Tibial artery (tissue), 4 donors: ENCODE data around the gene KIAA0513.

Experiments used
- DNase-seq, 2 donors: peaks; one replicate each; pipeline ENCODE4 v3.0.0-alpha.2; 2019
- H3K27ac ChIP-seq, 2 donors: fragments of 200-600 bp; sonication (generic) in 1 of 2; 1 replicate in 1 of 2; 2 replicates in 1 of 2; pipeline ENCODE4 v1.5.1; 2018 to 2019; ENCODE audit warnings: mild to moderate bottlenecking in 1 of 2
- H3K27me3 ChIP-seq, 2 donors: fragments of 200-600 bp; sonication (generic) in 1 of 2; one replicate each; pipeline versions ENCODE4 v1.5.1 to v1.6.0; 2016 to 2019
- H3K36me3 ChIP-seq, 3 donors: fragments of 200-600 bp; sonication (generic) in 2 of 3; one replicate each; pipeline ENCODE4 v1.5.1; 2016 to 2019; ENCODE audit warnings: mild to moderate bottlenecking in 2 of 3
- H3K4me1 ChIP-seq, 4 donors: fragments of 200-600 bp; sonication (generic) in 2 of 4; 1 replicate in 3 of 4; 2 replicates in 1 of 4; pipeline ENCODE4 v1.5.1; 2016 to 2019
- H3K4me3 ChIP-seq, 2 donors: fragments of 200-600 bp; sonication (generic) in 1 of 2; 1 replicate in 1 of 2; 2 replicates in 1 of 2; pipeline ENCODE4 v1.5.1; 2018 to 2019; ENCODE audit warnings: mild to moderate bottlenecking in 2 of 2
- H3K9me3 ChIP-seq, 3 donors: fragments of 200-600 bp; sonication (generic) in 1 of 3; one replicate each; pipeline ENCODE4 v1.5.1; 2016 to 2019
- CTCF ChIP-seq, 2 experiments: fragments of 200-600 bp in 1 of 2; fragments of 450-650 bp in 1 of 2; IDR thresholded peaks; one replicate each; pipeline ENCODE4 v1.5.1; 2017 to 2019; ENCODE audit warnings: antibody characterized with exemption in 2 of 2, mild to moderate bottlenecking in 1 of 2, moderate library complexity in 1 of 2
- intact Hi-C: fragments of 100-400 bp; cut with DNase I; formaldehyde crosslinking; loops from one replicate; pipeline ENCODE4 v1.15.0; 2023; ENCODE audit warnings: low total_unique reads

KIAA0513 gene

DNA sequence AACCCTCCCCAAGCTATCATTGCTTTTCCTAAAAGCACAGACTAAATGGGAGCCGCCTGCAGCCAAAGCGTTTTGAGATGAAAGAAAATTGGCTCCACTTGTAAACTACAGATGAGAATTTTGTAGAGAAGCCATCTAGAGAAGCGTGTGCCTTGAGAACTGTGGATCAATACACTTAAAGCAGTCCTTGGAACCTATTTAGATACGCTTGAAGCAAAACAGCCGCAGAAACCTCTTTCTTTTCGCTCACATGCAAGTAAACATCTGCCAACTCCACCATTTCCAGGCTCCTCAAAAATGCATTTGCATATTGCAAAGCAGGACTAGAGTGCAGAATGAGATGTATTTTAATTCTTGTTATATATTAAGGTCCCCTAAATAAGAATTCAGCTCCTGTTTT is 13.1 kb downstream of the KIAA0513 start:
- Histone ChIP-seq H3K27me3 (no peaks in the 10 kb centered on the region), H3K9me3 (no peaks in the 10 kb centered on the region), H3K36me3 (peaks cover 0 to 2% (median 0%) of the 10 kb centered on the region in 3 donors), H3K27ac (no peak overlapping the region), H3K4me3 (no peak overlapping the region), H3K4me1 (no peaks in the 10 kb centered on the region)
- no peak for DNase-seq
- intact Hi-C loops, result no loop called here
- no peak for TF ChIP-seq CTCF (IDR thresholded peaks at IDR 0.05)

- no peak overlapping the region for H3K4me3 ChIP-seq
- no peaks in the 10 kb centered on the region for H3K4me1 ChIP-seq
- no peaks in the 10 kb centered on the region for H3K27me3 ChIP-seq
- no peak overlapping the region for H3K27ac ChIP-seq
- H3K9me3 ChIP-seq, result no peaks in the 10 kb centered on the region
- TF ChIP-seq CTCF (IDR thresholded peaks at IDR 0.05), result no peak
- peaks cover 0 to 6% (median 0%) of the 10 kb centered on the region in 3 donors for H3K36me3 ChIP-seq
- DNase-seq, result no peak
- intact Hi-C loops, result no loop called here
Measured at GRCh38 chr16:85041219-85042166, 13.9 kb downstream of the KIAA0513 start.

- DNase-seq, result no peak
- intact Hi-C loops, result no loop called here
- Histone ChIP-seq H3K4me1 (no peaks in the 10 kb centered on the region), H3K27me3 (no peaks in the 10 kb centered on the region), H3K36me3 (peaks cover 0 to 6% (median 0%) of the 10 kb centered on the region in 3 donors), H3K9me3 (no peaks in the 10 kb centered on the region), H3K4me3 (no peak overlapping the region), H3K27ac (no peak overlapping the region)
- TF ChIP-seq CTCF (IDR thresholded peaks at IDR 0.05), result no peak
Measured at GRCh38 chr16:85042167-85042526, 14.6 kb downstream of the KIAA0513 start.

GRCh38 chr16:85042606-85043005 is 15.0 kb downstream of the KIAA0513 start:
- DNase-seq, result no peak
- Histone ChIP-seq H3K9me3 (no peaks in the 10 kb centered on the region), H3K27ac (no peak overlapping the region), H3K36me3 (peaks cover 0 to 11% (median 0%) of the 10 kb centered on the region in 3 donors), H3K4me3 (no peak overlapping the region), H3K27me3 (no peaks in the 10 kb centered on the region), H3K4me1 (no peaks in the 10 kb centered on the region)
- intact Hi-C loops, result no loop called here
- TF ChIP-seq CTCF (IDR thresholded peaks at IDR 0.05), result no peak

DNA sequence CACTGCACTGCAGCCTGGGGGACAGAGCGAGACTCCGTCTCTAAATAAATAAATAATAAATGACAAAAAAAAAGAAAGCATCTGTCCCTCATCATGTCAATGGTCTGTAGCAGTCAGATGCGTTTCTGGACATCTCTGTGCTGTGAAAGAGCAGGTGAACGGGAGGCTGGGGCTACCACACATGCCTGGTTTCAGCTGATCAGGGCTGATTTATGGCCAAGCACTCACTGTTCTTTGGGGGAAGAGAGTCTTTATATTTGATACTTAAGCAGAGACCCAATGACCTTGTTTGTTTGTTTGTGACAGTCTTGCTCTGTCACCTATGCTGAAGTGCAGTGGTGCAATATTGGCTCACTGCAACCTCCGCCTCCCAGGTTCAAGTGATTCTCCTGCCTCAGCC is 17.5 kb downstream of the KIAA0513 start:
- Histone ChIP-seq H3K27me3 (no peaks in the 10 kb centered on the region), H3K27ac (no peak overlapping the region), H3K4me3 (no peak overlapping the region), H3K9me3 (no peaks in the 10 kb centered on the region), H3K36me3 (peaks cover 0 to 11% (median 0%) of the 10 kb centered on the region in 3 donors), H3K4me1 (peaks cover 0 to under 1% (median 0%) of the 10 kb centered on the region in 4 donors)
- TF ChIP-seq CTCF (IDR thresholded peaks at IDR 0.05), result no peak
- DNase-seq, result no peak
- intact Hi-C loops, result no loop called here
